ENCODE results near the gene SCYGR4. TPM values are rescaled to one million over a fixed set of nuclear protein-coding genes. Genes with fewer than 3 reads are reported as not detected.
"Not testable (repeated sequence)": the region's sequence is repeated elsewhere in the genome, so short reads cannot be mapped to it uniquely, and the experiment has no call there.

SCYGR4 gene, protein sequence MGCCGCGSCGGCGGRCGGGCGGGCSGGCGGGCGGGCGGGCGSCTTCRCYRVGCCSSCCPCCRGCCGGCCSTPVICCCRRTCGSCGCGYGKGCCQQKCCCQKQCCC
- not detected for polyA plus RNA-seq (2013, experiment 1 of 2; ENCODE audit: insufficient read length)
- not detected for polyA plus RNA-seq (2013, experiment 2 of 2; ENCODE audit: insufficient read length)

DNA sequence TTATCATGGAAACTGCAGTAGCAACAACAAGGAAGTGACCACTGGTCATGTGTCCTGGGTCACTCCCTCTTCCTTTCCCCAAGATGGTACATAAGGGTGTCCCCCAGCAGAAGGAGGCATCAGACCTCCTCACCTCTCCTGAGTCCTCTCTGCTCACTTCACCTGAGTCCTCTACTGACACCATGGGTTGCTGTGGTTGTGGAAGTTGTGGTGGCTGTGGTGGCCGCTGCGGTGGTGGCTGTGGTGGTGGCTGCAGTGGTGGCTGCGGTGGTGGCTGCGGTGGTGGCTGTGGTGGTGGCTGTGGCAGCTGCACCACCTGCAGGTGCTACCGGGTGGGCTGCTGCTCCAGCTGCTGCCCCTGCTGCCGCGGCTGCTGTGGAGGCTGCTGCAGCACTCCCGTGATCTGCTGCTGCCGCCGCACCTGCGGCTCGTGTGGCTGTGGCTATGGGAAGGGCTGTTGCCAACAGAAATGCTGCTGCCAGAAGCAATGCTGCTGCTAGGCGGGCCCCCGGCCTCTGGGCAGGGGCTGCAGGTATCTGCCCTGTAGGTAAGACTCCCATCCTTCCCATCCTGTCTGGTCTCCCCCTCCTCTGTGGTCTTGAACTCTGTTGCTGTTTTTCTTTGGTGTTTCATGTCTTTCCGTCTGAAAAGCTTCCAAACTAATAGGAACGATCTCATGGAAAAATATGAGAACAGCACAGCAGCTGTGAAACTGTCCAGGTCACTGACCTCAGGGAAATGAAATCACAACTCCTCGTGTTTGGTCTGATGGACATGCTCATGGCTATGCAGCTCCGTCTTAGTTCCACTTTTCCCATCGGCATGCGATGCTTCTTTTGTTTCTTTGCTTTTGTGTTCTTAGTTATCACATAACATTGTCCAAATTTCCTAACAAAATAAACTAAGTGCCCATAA, at the start of gene SCYGR4:
TSS of gene SCYGR4 (plus strand) at position 183 of the 915 bp plus-strand sequence. CDS start at position 183, 0 bp downstream.
- no peak for DNase-seq

DNA sequence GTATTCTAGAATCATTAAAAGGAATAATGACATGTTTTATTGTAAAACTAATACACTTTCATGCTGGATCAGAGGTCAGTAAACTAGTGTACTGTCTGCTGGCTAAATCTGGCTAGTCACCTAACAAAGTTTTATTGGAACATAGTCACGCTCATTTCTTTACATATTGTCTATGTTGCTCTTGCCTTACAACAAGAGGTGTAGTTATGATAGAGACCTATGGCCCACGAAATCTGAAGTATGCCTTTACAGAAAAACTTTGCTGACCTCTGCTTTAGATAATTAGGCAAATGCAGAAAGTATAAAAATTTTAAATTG, 48.5 kb upstream of the SCYGR4 start:
- no peak for DNase-seq

DNA sequence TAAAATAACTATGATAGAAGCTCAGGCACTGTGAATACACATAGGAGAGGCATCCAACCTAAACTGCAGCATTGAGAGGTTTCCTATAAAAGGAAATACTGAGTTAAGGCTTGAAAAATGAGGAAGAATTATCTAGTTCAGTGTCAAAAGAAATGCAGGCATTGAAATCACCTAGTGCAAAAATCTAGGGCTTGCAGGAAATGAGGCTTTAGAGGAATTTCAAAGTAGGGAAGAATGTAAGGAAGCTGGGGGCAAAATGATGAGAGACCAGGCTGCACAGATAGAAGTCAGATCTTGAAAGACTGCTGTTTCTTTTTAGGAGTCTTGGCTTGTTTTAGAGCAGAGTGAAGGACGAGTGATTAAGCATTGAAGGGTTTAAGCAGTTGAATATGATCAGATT, 46.7 kb upstream of the SCYGR4 start:
- DNase-seq, result peak; percentile 4

DNA sequence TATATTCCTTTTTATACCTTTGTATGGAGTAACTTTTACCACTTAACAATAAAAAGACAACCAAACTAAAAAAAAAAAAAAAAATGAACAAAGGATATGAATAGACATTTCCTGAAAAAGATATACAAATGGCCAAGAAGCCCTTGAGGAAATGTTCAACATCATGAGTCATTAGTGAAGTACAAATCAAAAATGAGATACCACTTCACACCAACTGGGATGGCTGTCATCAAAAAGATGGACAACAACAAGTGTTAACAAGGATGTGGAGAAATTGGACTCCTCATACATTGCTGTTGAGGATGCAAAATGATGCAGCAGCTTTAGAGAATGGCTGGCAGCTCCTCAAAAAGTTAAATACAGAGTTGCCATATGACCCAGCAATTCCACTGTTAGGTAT, 41.2 kb upstream of the SCYGR4 start:
- DNase-seq, result no peak

DNA sequence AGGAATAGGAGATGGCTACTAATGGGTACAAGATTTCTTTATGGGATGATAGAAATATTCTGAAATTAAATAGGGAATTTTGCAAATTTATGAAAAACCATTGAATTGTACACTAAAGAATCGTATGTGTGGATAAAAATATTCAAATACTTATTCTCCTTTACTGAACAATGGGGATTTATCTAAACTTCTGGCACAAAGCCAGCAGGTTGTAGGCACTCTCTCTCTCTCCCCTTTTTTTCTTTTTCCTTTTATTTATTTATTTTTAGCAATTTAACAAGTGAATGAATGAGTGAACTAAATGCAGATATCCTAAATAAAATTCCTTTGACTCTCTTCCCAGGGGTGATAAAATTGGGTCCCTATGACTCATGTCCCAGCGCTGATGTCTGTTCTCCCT, 40.5 kb upstream of the SCYGR4 start:
- DNase-seq, result no peak

DNA sequence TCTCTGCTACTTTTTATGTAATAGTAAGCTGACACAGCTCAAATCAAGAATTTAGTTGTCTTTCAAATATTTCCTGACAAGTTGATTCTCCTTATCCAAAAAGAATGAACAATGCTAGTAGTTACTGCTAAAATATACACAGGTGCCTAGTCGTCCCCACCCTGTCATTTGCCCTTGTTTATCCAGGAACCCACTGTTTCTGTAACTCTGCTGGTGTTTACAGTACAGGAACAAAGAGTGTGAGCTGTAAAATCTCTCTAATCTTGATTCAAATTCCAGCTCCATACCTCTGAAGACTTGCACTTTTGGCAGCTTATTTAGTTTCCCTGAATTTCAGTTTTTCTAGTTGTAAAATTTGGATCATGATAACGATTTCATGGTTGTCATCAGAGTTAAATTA, 39.7 kb upstream of the SCYGR4 start:
- DNase-seq, result no peak

DNA sequence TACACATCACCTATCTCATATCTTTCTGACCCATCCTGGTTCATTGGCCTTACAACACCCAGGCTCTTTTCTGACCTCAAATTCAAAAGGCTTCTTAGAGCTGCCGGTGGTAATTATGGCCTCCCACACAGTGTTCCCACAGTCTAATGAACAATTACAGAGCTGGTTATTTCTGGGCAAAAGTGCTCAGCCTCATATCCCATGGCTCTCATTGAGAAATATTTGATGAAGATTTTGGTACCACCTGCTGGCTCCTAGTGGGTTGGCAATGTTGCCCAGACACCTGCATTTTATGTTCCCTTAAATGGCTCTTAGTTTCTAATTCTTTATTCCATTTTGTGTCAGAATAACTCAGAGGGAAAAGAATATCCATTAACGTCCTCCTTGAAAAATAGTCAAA, 38.7 kb upstream of the SCYGR4 start:
- DNase-seq, result no peak

DNA sequence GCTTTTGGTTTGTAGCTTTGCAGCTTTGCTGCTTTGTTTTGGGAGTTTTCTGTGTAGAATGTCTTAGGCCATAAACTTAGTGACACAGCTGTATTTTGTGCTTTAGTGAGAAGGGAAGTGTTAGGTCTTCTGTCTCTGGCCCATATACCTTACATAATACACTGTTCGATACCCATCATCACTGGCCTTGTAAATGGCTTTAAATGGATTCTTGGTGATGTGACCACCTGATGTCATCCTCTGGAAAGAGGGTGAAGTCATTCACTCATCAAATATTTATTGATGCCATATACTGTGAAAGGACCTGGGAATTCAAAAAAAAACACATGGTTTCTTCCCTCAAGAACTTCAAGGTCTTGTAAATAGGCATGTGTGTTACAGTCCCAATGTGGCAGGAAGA, 37.5 kb upstream of the SCYGR4 start:
- no peak for DNase-seq

DNA sequence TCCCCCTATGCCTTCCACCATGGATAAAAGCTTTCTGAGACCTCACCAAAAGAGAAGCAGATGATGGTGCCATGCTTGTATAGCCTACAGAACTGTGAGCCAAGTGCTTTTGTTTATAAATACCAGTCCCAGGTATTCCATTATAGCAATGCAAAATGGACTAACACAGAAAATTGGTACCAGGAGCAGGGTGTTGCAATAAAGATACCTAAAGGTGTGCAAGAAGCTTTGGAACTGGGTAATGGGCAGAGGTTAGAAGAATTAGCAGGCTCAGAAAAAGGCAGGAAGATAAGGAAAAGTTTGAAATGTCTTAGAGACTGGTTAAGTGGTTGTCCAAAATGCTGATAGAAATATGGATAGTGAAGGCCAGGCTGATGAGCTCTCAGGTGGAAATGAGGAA, 34.9 kb upstream of the SCYGR4 start:
- no peak for DNase-seq

DNA sequence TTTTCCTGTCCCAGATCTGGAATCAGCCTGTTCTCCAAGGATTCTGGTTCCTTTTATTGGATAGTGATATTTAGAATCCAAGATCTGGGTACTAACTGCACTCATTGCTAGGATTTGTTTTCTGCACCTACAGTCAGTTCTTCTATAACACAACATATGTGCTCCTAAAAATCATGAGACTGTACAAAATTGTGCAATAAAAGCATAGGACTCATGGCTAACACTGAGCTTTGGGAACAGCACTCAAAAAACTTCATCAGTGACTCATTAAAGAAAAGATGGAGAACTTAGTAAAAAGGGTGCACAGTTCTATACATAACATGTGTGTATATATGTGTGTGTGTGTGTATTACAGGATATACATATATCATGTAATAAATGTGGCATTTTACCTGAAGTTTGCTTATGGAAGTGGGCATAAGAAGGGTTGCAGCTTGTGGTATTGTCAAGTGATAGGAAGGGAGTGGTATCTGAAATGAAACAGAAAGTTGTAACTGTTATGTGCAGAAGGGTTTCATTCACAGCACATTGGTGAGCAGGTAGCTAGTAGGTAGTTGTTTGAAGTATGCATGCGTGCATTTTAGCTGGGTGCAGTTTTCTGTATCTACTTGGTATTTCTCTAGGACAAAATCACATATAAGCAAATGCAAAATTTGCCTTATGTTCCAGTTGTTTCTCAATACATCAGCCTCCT, 24.5 kb upstream of the SCYGR4 start:
- no peak for DNase-seq

DNA sequence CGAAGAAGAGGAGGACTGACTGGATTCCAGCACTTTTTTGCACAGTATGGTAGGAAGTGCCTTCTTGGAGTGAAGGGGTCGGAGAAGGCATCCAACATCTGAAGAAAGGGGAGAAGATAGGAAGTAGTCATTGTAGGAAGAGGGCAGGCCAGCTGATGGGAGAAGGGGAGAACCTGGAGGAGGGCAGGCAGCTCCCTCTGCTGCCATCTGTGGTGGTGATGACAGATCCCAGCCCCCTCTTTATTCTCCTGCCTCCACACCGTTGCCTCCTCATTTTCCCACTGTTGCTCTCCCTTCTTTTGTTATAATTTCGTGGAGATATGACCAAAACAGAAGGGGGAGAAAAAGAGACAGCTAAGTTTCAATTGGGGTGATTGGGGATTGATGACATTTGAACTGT, 21.5 kb upstream of the SCYGR4 start:
- no peak for DNase-seq

DNA sequence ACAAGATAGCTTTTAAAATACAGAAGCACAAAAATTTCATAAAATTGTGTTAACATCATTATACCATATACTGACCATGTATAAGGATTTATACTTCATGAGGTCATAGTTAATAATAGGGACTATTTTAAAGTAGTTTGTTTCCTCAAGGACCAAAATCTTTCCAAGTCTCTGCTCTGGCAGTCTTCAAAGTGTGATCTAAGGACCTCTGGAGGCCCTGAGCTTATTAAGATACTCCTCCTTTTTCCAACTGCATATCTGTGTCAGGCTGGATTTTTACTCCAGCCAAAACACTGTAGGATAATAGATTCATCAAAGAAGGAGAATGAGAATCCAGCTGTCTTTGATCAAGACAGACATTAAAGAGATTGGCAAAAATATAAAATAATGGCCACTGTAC, 20.3 kb upstream of the SCYGR4 start:
- no peak for DNase-seq

DNA sequence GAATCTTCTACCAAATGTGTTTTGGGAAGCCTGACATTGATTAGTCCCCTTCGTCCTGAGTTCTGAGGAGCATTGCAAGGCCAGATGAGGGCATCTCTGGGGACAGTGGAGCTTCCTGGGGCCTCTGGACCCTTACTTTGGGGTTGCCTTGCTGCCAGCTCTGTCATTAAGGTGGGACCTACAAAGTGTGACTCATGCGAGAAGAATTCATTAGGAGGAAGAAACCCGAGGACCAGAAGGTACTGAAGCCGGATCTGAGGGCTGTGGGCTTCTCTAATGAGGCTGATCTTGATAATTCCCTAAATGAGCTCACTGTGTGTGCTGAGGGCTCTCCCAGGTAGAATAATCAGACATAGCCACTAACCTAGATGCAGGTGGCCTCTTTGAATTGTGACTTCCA, 19.3 kb upstream of the SCYGR4 start:
- no peak for DNase-seq

DNA sequence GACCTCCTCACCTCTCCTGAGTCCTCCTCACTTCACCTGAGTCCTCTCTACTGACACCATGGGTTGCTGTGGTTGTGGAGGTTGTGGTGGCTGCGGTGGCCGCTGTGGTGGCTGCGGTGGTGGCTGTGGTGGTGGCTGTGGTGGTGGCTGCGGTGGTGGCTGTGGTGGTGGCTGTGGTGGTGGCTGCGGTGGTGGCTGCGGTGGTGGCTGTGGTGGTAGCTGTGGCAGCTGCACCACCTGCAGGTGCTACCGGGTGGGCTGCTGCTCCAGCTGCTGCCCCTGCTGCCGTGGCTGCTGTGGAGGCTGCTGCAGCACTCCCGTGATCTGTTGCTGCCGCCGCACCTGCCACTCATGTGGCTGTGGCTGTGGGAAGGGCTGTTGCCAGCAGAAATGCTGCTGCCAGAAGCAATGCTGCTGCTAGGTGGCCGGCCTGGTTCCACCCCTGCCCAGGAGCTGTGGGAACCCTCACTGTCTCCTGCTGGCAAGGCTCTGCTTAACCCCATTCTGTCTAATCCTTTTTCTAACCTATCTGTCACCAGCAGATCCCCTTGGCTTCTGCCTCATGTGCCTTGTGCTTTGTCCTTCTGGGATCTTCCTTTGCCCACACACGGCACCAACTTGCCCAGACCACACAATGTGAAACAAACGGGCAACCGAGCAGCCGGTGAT, 18.3 kb upstream of the SCYGR4 start, which contains the start of gene SCYGR2:
TSS of gene SCYGR2 (plus strand) at position 59 of the 669 bp plus-strand sequence. CDS start at position 59, 0 bp downstream.
- not testable (repeated sequence) for DNase-seq

DNA sequence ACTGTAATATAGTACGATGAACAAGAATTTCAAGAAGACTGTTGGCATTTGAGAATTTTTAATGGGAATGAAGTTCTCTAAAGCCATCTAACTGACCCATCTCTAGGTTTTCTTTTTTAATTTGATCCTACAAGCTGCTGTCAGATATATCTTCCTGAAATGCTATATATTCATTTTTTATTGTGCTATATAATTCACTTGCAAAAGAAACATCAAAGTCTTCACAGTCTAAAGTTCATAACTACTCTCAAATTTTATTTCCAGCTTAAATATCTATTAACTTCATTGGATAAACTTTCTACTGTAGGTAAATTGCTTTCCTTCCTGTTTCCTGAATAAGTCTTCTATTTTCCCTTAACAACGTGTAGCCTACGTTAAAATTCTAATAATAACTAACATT, 14.9 kb upstream of the SCYGR4 start:
- no peak for DNase-seq

DNA sequence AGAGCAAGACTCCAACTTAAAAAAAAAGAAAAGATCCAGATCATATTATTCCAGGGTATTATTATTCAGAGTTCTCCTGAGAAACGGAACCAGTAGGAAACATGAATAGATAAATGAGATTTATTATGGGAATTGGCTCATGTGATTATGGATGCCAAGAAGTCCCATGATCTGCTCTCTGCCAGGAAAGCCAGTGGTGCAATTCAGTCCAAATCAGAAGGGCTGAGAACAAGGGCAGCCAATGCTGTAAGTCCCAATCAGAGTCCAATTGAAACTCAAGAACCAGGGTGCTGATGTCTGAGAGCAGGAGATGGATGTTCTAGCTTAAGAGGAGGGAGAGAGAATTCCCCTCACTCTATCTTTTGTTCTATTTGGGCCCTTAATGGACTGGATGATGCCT, 10.8 kb upstream of the SCYGR4 start:
- no peak for DNase-seq

DNA sequence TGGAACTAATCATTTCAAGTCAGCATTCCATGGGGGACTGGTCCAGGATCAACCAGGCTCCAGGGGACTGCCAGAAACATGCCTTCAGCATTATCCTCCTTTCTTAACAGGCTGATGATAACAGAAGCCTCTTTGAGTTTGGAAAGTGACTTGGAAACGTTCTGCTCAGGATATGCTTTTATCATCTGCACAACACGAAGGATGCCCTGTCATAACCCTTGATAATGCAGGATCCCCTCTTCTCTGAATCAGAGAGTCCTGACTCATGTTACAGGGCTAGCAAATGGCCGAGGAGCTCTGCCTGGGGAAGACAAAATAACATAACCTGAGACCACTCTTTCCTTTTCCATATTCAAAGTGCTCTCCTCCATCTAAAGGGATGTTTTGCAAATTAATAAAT, 9.4 kb upstream of the SCYGR4 start:
- no peak for DNase-seq

DNA sequence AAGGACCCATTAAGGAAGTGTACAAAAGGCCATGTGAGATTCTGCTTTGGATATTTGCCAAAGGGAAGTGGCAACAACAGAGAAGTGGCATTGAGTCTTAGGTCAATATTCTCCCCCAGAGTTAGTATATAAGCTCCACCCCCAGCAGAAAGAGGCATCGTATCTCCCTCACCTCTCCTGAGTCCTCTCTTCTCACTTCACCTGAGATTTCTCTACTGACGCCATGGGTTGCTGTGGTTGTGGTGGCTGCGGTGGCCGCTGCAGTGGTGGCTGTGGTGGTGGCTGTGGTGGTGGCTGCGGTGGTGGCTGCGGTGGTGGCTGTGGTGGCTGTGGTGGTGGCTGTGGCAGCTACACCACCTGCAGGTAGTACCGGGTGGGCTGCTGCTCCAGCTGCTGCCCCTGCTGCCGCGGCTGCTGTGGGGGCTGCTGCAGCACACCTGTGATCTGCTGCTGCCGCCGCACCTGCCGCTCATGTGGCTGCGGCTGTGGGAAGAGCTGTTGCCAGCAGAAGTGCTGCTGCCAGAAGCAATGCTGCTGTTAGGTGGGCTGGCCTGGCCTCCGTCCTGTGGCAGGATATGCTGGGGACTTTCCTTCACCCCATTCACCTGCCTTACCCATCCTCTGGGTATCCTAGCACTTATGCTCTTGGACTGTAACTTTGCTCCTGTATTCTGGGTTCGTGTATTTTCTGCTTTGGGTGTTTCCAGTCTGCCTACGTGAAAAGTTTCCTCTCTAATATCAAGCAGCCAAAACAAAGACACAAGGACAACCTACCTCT, 8.5 kb upstream of the SCYGR4 start:
- DNase-seq, result no peak

DNA sequence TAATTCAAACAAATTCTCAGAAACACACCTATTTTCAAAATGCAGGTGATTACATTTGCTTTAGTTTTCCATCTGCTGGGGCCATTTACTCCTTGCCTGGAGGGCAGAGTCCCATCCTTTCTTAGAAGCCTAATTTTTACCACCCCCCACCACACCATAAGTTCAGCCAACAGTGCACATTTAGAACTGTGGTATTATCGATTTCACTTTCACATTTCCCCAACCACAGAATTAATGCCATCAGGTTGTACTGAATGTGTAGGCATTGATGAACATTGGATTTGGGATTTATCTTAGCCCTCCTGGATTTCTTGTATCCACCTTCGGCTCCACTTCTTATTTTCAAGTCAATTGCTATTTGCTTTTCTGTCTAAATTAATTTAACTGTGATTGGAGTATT, 7.2 kb upstream of the SCYGR4 start:
- no peak for DNase-seq

DNA sequence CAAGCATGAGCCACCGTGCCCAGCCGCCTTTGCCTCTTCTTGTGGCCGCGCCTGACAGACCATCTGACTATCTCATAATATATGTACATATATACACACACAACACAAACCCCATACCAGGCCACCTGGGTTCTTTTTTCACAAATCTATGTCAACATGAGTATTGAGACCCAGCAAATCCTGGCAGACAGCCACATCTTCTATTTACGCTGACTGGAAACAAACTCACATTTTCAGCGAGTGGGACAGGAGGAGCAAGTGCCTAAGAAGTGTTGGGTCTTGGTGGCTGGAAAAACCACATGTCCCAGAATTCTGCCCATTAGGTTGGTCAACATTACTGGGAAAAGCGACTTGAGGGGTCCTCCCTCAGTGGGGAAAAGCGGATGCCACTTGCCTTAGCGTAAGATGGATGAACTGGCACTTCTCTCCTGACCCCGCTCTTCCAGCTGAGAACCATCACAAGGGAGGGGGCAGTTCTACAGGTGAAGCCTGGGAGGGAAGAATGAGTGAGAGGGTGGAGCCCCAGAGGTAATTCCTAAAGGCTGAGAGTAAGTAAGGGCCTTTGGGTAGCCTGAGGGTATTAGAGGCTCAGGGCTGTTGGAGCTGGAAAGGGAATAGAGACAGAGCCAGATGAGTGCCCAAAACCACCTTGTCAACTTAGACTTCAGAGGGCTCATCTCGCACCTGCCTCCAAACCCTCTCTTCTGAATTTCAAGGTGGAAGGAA, 4.6 kb upstream of the SCYGR4 start:
- DNase-seq, result no peak

DNA sequence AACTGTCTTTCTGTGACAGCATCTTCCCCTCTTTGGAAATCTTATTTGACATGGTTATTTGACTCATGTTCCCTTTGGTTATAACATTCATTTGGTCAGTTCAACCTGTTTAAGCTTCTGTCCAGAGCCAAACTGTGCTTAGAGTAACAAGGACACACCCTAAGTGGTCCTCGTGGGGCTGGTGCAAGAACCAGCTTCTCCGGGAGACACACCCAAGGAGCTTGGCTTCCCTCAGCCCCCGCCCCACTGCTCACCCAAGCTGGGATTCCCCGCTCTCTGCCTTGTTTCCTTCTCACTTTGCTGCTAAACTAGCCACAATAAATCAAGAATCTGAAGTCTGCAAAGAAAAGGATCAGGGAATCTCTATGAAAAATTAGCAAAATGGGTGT, 4.0 kb upstream of the SCYGR4 start:
- DNase-seq, result no peak

DNA sequence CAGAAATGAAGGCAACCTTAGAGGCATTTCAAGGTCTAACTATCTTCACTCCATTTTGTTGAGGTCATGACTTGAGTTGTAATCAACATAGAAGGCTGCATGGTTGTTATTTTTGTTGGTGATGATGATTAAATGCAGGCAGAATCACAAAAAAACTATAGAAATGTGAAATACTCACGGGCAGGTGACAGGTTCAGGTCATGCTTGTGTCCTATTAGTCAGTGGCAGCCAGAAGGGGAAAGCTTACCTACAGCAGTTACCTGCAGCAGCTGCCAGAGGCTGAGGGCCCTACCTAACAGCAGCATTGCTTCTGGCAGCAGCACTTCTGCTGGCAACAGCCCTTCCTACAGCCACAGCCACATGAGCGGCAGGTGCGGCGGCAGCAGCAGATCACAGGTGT, 3.1 kb upstream of the SCYGR4 start:
- DNase-seq, result no peak

Measured in fibroblast of skin of back (primary cell).